Measurements from ENCODE around the gene TOGARAM2. TPM values are rescaled to one million over a fixed set of nuclear protein-coding genes. Genes with fewer than 3 reads are reported as not detected.
"Not testable (repeated sequence)": the region's sequence is repeated elsewhere in the genome, so short reads cannot be mapped to it uniquely, and the experiment has no call there.

The TOGARAM2 gene
- polyA plus RNA-seq, 3 donors: 0.30 to 3.0 (median 0.31) TPM

DNA sequence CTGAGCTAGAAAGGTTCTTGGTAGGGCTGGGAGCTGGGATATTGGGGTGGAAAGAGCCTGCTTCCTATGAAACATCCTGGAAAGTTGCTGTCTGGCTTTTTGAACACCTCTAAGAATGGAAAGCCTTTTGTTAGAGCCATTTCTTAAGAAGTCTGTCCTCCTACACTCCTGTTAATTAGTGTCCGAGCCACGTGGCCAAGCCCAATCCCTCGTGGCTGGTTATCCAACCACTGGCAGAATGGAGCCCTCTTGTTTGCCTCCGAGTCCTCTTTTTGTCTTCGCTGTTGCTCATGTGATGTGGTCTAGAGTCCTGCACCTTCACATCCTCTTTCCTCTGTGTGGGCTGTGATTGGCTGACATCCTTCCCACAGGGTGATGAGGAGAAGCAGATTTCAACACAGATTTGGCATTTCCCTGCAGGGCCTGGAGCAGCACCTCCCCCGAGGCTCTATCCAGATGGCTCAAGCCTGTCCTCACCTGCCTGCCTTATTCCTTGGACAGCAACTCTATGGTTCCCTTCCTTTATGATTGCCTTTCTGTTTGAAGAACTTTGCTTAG lies 8.2 kb upstream of the TOGARAM2 start:
- no peak overlapping the region for H3K27ac ChIP-seq (ENCODE audit: low read depth, low read length)
- 68 to 79% (median 73%) methylated on average over 6 of the region's 6 CpGs for WGBS, 3 donors

DNA sequence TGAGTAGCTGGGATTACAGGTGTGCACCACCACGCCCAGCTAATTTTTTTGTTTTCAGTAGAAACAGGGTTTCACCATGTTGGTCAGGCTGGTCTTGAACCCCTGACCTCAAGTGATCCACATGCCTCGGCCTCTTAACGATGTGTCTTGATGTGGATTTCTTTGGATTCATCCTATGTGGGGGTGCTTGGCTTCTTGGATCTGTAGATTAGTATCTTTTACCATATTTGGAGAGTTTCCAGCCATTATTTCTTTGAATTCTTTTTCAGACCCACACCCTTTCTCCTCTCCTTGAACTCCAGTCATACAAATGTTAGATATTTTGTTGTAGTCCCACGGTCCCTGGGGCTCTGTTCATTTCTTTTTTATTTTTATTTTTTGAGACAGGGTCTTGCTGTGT lies 6.8 kb upstream of the TOGARAM2 start:
- H3K27ac ChIP-seq (ENCODE audit: low read depth, low read length): no peak overlapping the region
- WGBS, 3 donors: 90 to 97% (median 96%) methylated on average over 4 of the region's 4 CpGs

DNA sequence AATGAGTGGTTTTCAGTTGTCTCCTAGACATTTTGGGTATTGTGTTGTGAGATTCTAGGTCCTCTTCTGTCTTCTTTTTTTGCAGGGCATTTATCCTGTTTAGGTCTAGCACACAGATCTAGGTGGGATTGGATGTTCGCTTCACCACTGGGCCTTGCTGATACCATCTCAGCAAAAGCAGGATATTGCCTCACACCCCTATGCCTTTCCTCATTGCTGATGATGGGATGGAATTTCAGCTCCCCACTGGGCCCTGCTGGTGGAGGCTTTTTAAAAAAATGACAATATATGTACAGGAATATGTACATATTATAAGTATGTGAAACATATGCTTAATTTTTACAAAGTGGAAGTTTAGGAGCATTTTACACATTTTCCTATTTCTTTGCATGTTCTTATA lies 5.4 kb upstream of the TOGARAM2 start:
- WGBS, 3 donors: 75 to 96% (median 81%) methylated on average over 1 of the region's 1 CpG
- no peak overlapping the region for H3K27ac ChIP-seq (ENCODE audit: low read depth, low read length)

DNA sequence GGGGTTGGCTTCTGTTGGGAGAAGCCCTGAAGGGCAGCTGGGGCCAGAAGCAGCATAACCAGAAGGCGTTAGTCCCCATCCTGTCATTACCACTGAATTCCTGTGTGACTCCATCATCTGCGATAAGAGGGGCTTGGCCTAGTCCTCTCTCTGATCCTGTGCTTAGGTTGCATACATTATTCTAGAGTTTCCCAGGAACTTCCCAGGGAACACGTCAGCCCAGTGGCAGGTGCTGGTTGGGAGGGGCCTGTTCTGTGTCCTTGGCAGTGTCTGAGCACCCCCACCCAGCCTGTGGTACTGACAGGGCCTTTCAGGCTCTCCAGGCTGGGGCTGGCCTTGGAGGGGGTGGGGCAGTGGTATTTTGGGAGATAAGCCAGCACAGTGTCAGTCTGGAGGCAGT lies 4.5 kb upstream of the TOGARAM2 start:
- no peak overlapping the region for H3K27ac ChIP-seq (ENCODE audit: low read depth, low read length)
- WGBS, 3 donors: 49 to 80% (median 77%) methylated on average over 3 of the region's 3 CpGs

DNA sequence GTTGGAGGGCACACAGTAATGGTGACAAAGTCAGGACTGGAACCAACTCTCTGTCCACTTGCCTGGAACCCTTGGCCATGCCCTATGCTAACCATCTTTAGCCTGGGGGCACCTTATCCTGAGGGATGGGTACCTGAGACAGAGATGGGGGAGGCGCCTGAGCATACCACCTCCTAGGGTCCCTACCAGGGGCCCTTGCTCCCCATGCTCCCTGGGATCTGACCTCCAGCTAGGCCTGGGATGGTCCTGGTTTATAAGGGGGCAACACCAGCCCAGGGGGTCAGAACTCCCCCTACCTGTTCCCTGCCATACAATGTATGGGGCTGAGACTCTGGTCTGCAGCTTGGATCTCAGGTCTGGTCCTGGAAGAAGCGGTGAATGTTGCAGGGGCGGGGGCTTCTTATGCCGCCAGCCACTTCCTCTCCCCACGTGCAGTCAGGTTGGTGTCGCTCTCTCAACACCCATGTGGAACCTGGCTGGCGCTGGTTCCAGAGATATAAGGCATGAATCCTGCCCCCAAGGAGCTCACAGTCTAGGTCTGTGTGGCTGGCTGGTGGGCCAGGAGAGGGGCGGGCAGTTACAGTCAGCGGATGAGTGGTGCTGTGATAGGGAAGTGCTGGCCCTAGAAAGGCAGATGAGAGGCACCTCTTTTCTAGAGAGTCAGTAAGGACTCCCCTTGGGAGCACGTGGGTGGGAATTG lies 3.8 kb upstream of the TOGARAM2 start:
- 85 to 95% (median 89%) methylated on average over 10 of the region's 10 CpGs for WGBS, 3 donors
- H3K27ac ChIP-seq (ENCODE audit: low read depth, low read length): no peak overlapping the region

DNA sequence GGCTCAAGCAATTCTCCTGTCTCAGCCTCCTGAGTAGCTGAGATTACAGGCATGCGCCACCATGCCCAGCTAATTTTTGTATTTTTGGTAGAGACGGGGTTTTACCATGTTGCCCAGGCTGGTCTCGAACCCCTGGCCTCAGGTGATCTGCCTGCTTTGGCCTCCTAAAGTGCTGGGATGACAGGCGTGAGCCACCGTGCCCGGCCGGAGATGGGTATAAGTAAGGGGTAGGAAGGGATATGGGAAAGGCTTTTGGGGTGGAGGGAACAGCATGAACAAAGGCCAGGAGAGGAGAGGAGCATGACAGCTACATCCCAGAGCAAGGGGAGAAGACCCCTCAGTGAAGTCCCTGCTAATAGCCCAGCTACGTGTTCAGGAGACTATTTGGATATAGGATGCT lies 3.1 kb upstream of the TOGARAM2 start:
- H3K27ac ChIP-seq (ENCODE audit: low read depth, low read length): not testable (repeated sequence)
- 89 to 92% (median 90%) methylated on average over 8 of the region's 8 CpGs for WGBS, 3 donors

DNA sequence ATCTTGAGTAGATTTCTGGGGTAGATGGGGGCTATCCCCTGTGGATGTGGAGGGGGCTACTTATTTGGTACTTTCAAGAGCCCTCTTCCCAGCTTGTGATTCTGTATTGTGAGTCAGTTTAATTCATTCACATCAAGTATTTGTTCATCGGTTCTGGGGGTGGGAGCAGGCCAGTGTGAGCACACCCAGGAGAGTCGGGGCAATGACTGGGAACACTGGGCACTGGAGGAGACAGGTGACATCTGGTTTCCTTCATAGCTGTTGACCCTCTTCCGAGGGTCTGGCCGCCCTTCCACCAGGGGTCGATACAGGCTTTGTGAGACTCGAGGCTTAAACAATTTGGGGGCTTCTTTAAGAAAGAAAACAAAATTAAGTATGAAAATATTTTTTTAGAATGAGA lies 2.5 kb upstream of the TOGARAM2 start:
- H3K27ac ChIP-seq (ENCODE audit: low read depth, low read length): no peak overlapping the region
- WGBS, 3 donors: 78 to 83% (median 82%) methylated on average over 6 of the region's 6 CpGs

DNA sequence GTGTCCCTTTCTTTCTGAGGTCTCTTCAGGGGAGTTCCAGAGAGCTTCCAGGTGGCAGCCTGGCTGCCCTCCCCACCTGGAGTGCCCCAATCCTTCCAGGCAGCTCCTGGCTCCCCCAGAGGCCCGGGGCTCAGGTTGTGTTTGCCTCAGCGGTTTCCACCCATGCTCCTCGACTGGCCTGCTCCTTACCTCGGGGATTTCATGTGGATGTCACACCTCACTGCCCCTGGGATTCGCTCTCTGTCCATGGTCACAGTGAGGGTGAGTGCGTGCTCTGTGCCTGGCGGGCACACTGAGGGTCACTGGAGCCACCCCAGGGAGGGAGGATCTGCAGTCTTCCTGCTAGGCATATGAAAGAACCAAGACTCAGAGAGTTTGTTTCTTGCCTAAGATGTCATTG lies 2.1 kb upstream of the TOGARAM2 start:
- H3K27ac ChIP-seq (ENCODE audit: low read depth, low read length): no peak overlapping the region
- WGBS, 3 donors: 66 to 80% (median 74%) methylated on average over 7 of the region's 7 CpGs

DNA sequence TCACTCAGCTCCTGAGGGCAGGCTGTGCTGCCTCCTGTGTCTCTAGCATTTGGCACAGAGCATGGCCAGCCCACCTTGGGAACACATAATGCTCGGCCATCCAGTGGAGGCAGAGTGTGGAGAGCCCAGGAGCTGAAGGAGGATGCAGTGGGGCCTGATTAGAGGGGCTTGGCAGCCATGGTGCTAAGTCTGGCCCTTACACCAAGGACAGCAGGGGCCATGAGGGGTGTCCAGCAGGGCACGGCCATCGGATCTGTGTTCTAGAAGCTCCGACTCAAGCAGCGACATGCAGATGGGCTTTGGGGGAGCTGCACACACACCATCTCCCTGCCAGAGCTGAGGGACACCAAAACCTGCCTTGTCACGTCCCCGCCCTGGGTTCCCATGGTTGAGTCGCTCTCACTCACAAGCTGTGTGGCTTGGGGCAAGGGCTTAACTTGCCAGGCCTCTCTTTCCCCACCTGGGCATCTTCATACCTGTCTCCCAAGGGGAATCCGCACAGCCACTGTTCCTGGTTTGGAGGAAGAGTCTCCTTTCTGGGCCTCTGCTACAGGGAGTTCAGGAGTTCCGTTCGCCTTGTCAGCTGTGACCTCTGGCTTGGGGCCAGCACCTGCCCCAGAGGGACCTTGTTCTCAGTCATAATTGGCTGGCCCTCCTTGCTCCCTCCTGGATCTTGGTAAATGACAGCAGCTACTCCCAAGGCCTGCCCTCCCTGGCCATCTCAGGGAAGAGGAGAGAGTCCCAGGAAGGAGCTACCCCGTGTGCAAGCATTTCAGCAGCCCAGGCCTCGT lies 1.3 kb upstream of the TOGARAM2 start:
- H3K27ac ChIP-seq (ENCODE audit: low read depth, low read length): no peak overlapping the region
- 70 to 78% (median 72%) methylated on average over 13 of the region's 13 CpGs for WGBS, 3 donors

DNA sequence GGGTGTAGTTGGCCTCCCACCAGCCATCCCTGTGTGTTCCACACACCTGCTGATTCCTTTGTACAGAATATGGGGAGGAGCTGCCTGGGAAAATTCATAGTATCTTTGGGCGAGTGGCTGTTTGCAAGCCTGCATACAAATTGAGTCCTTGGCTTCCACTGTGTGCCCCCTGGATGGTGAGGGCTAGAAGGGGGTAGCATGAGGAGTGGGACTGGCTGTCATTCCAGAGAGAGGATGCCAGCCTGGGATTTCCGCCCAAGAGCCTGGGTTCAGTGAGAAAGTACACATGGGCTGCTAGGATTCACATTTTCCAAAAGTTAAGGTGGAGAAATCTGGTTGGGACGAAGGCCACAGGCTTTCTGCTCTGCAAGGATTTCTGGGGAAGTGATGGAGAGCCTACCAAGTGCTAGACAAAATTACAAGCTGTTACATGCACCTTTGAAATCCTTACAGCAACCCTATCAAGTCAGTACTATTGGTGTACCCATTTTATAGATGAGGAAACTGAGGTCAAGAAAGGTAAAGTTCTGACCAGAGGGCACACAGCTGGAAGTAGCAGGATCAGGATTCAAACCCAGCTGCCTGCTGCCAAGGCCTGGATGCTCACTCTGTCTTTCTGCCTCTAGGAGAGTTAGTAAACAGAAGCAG lies 606 bp upstream of the TOGARAM2 start:
- H3K27ac ChIP-seq (ENCODE audit: low read depth, low read length): no peak overlapping the region
- 65 to 96% (median 93%) methylated on average over 3 of the region's 3 CpGs for WGBS, 3 donors

DNA sequence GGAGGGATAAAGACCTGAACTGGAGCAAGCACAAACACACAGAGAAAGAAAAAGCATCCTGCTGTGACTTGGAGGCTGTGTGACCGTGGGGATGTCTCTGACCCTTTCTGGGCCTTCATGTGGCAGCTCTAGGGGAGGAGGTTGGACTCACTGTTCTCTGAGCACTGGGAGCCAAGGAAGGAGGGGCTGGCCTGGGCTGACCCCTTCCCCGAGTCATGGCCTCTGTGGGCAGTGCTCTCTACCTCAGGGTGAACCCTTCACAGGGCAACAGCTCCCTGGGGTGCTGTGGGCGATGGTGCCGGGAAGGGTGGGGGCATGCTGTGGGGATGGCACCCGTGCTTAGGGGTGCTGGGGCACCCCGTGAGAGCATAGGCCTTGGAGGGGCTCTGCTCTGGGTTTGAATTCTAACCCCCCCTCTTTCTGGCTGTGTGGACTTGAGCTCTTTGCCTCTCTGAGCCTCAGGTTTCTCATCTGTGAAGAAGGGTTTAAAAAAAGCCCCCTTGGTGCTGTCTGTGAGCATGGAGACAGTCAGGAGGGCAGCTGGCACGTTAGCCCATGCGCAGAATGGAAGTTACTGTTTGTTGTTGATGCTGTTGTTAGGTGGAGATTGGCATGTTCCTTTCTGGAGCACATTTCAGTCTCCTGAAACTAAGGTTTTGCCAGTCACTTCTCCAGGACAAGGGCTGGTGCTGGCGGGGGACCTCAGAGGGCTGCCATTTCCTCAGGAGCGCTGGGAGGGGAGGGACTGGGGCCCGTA lies 700 bp downstream of the TOGARAM2 start:
- 78 to 90% (median 79%) methylated on average over 11 of the region's 11 CpGs for WGBS, 3 donors
- H3K27ac ChIP-seq (ENCODE audit: low read depth, low read length): no peak overlapping the region

DNA sequence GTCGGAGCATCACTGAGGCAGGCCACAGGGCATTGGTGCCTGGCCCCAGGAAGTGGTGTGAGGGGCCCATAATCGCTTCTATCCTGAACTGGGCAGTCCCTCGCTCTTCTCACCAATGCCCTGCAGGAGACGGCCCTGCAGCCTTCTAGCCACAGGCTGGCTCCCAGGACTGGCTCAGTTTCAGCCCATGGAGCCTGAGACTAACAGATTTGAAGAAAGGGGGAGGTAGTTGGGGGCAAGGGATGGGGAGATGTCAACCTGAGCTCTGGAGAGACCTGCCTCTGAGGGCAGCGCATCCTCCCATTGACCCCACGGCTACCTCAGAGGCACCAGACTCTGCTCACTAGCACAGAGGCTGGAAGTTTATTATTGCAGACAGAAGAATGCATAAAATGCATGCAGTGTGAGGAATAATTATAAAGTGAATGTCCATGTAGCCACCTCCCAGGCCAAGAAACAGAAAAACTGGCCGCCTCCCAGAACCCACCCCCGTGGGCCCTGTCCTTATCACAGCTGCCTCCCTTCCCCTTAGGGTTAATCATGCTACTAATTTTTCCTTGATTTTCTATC lies 1.4 kb downstream of the TOGARAM2 start:
- H3K27ac ChIP-seq (ENCODE audit: low read depth, low read length): no peak overlapping the region
- WGBS, 3 donors: 80 to 92% (median 80%) methylated on average over 8 of the region's 8 CpGs

DNA sequence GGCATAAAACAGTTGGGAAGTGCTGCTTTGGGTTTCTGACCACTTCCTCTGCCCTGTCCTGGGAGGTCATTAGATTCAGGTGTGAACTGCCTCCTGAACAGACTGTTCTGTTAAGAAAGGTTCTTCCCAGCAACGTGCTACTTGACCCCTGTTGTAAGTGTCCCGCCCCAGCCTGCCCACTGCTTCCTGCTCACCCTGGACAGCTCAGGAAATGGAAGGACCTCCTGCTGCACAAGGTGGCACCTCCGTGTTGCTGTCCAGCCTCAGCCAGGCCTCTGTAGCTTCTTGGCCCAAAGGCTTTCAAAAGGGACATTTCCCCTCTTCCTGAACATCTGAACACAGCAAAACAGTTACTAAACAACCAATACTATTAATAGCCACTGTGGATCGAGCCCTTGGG lies 5.3 kb downstream of the TOGARAM2 start:
- H3K27ac ChIP-seq (ENCODE audit: low read depth, low read length): no peak overlapping the region
- WGBS, 3 donors: 41 to 49% (median 41%) methylated on average over 4 of the region's 4 CpGs

DNA sequence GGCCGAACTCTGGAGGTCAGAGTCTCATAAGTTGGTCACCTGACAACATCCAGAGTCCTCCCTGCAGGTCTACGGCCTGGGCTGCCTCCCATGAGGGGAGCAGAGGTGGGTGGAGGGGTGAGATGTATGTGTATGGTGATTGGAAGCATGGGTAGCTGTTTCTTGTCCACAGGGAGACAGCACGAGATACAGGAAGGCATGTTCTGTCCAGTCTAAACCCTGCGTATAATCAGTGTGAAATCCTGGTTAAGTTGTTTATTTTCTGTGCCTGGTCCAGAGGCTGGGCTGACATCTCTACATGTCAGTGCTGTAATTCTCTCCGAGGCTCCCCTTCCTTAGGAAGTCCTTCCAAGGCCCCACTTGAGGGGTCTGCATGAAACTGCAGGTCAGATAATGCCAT lies 8.9 kb downstream of the TOGARAM2 start:
- no peak overlapping the region for H3K27ac ChIP-seq (ENCODE audit: low read depth, low read length)
- 81 to 88% (median 84%) methylated on average over 5 of the region's 5 CpGs for WGBS, 3 donors

DNA sequence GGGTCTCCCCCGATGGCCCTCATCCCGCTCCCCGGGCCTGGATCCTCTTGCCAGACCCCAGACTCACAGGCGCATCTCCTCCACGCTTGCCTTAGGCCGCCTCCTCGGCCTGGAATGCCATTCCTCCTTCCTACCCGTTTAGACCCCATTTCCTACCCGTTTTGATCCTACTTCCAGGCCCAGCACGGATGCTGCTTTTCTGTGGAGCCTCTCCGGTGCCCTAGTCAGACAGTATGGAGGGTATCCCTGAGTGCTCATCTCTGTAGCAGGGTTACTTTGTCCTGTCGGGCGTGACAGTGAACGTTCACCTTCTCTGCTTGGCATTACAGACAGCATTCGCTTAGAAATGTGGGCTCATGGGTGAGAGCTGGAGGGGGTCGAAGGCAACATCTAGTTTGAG lies 9.3 kb downstream of the TOGARAM2 start:
- H3K27ac ChIP-seq (ENCODE audit: low read depth, low read length): no peak overlapping the region
- WGBS, 3 donors: 75 to 89% (median 85%) methylated on average over 16 of the region's 16 CpGs

DNA sequence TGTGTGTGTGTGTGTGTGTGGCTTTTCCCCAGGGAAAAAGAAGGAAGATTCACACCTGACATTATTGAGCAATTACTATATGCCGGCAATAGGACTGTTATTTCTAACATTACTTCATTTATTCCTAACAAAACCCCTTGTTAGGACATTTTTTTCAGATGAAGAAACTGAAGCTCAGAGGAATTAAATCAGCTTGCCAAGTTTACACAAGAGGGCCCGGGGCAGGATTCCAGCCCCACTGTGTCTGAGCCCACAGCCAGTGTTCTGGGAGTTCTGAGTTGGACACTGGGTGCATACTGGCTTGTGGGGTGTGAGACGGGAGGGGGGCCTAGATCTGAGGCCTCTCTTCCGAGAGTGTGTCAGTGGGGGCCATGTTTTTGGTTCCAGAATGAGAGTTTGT lies 9.9 kb downstream of the TOGARAM2 start:
- H3K27ac ChIP-seq (ENCODE audit: low read depth, low read length): no peak overlapping the region

DNA sequence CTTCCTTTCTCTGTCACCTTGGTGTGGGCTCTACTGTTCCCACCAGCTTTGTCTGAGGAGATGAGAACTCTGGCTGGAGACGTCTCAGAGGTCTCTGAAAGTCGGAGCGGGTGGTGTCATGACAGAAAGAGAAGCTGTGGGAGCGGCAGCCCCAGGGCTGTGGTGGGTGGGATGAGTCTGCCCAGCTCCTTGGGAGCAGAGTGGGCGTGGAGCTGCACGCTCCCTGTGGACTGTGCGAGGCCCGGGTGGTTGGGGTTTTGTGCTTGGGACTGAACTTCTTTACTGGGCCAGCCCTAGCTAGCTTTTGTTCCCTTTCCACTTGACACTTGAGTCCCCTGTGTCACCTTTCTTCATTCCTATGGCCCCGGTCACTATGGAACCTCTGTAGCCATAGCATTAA lies 10.4 kb downstream of the TOGARAM2 start:
- WGBS, 3 donors: 80 to 84% (median 81%) methylated on average over 9 of the region's 9 CpGs
- no peak overlapping the region for H3K27ac ChIP-seq (ENCODE audit: low read depth, low read length)

More for the DNA sequence above, 9.9 kb downstream of the TOGARAM2 start:
- WGBS, 3 donors: 47 to 80% (median 61%) methylated on average over 4 of the region's 4 CpGs
